HG03439 (cell line): Measurements from ENCODE around the gene ASAH2B.
A peak's percentile ranks its signal among the peaks of the same experiment; 100 is the strongest.
"Not testable (repeated sequence)": the region's sequence is repeated elsewhere in the genome, so short reads cannot be mapped to it uniquely, and the experiment has no call there.

Experiments used
- ATAC-seq: cut with Tn5 transposase; IDR thresholded peaks from one replicate; pipeline ENCODE4 v1.9.1; 2021; ENCODE audit warnings: mild to moderate bottlenecking, moderate library complexity; ENCODE audit not compliant: unreplicated experiment

ASAH2B gene

GRCh38 chr10:50739618-50740292 is at the start of gene ASAH2B:
ASAH2B (plus strand) TSS chr10:50739936; CDS start chr10:50745131, 5,195 bp downstream.
- ATAC-seq, result peak; percentile 88

GRCh38 chr10:50697819-50698218 is 41.9 kb upstream of the ASAH2B start:
- ATAC-seq, result not testable (repeated sequence)

- ATAC-seq, result not testable (repeated sequence)
Observed at GRCh38 chr10:50701947-50702346, 37.8 kb upstream of the ASAH2B start.

- not testable (repeated sequence) for ATAC-seq
Observed at GRCh38 chr10:50702997-50703396, 36.7 kb upstream of the ASAH2B start.

GRCh38 chr10:50704436-50705079 is 35.2 kb upstream of the ASAH2B start:
- ATAC-seq, result not testable (repeated sequence)

- not testable (repeated sequence) for ATAC-seq
Observed at GRCh38 chr10:50706006-50706405, 33.7 kb upstream of the ASAH2B start.

- not testable (repeated sequence) for ATAC-seq
Observed at GRCh38 chr10:50710241-50710640, 29.5 kb upstream of the ASAH2B start.

- not testable (repeated sequence) for ATAC-seq
Observed at GRCh38 chr10:50723812-50724211, 15.9 kb upstream of the ASAH2B start.

GRCh38 chr10:50728112-50728511 is 11.6 kb upstream of the ASAH2B start:
- ATAC-seq, result not testable (repeated sequence)

GRCh38 chr10:50738987-50739617 is 634 bp upstream of the ASAH2B start:
- ATAC-seq, result not testable (repeated sequence)

GRCh38 chr10:50740293-50740648 is 535 bp downstream of the ASAH2B start:
- peak; percentile 31 for ATAC-seq

GRCh38 chr10:50742820-50743219 is 3.1 kb downstream of the ASAH2B start:
- ATAC-seq, result not testable (repeated sequence)

- ATAC-seq, result not testable (repeated sequence)
Observed at GRCh38 chr10:50766774-50767513, 27.2 kb downstream of the ASAH2B start.

GRCh38 chr10:50772042-50772441 is 32.3 kb downstream of the ASAH2B start:
- not testable (repeated sequence) for ATAC-seq

- not testable (repeated sequence) for ATAC-seq
Observed at GRCh38 chr10:50774868-50775267, 35.1 kb downstream of the ASAH2B start.

- not testable (repeated sequence) for ATAC-seq
Observed at GRCh38 chr10:50780036-50780435, 40.3 kb downstream of the ASAH2B start.

GRCh38 chr10:50782017-50782416 is 42.3 kb downstream of the ASAH2B start:
- not testable (repeated sequence) for ATAC-seq

- not testable (repeated sequence) for ATAC-seq
Observed at GRCh38 chr10:50787962-50788361, 48.2 kb downstream of the ASAH2B start.

GRCh38 chr10:50788951-50789945 is 49.5 kb downstream of the ASAH2B start:
- no peak for ATAC-seq

GRCh38 chr10:50794490-50794889 is 54.8 kb downstream of the ASAH2B start:
- ATAC-seq, result no peak
